ENCODE data around the gene HAL.

HAL gene

DNA sequence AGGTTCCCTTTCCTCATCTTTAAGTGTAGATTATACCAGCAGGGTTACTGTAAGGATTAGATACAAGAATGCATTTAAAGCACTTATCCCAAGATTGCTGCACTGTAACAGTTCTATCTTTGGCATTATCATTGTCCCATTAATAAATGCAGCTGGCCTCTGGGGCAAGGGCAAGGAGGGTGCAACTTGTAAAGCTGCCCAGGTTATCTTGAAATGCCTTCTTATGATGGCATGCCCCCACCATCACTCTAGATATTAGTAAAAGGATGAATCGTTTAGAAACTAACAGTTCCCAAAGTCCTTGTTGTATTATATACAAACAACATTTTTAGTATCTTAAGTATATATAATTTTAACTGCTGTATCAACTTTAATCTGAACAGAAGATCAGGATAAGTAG lies 32.4 kb upstream of the HAL start:
- H3K4me1 Mint-ChIP-seq = peaks cover 28% of the 10 kb centered on the region
- peaks cover 16% of the 10 kb centered on the region for H3K36me3 Mint-ChIP-seq (ENCODE audit: low read depth)
- ATAC-seq = no peak
- no peak for DNase-seq
- H3K27ac Mint-ChIP-seq = no peak overlapping the region
- H3K4me3 Mint-ChIP-seq = no peak overlapping the region
- no peaks in the 10 kb centered on the region for H3K9me3 Mint-ChIP-seq
- no peaks in the 10 kb centered on the region for H3K27me3 Mint-ChIP-seq

DNA sequence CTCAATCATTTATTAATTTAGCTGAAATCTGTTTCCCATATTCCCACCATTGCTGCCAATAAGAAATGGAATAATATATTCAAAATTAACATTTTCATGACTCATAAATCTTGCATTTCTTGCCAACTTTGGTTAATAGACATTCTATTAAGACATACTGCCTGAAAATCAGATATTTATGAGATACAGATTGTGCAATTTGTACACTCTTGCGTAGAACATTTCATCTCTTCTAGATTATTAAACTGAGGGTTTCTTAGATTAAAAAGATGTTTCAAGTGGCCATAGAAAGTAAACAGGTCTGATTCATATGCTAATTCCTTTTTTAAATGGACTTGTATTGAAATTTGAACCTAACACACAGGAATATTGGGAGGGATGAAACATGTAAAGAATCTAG lies 30.2 kb upstream of the HAL start:
- H3K36me3 Mint-ChIP-seq (ENCODE audit: low read depth) = peaks cover 28% of the 10 kb centered on the region
- H3K4me1 Mint-ChIP-seq = peaks cover 20% of the 10 kb centered on the region
- H3K4me3 Mint-ChIP-seq = no peak overlapping the region
- ATAC-seq (no peak), DNase-seq (no peak)
- H3K9me3 Mint-ChIP-seq = no peaks in the 10 kb centered on the region
- no peaks in the 10 kb centered on the region for H3K27me3 Mint-ChIP-seq
- H3K27ac Mint-ChIP-seq = no peak overlapping the region

DNA sequence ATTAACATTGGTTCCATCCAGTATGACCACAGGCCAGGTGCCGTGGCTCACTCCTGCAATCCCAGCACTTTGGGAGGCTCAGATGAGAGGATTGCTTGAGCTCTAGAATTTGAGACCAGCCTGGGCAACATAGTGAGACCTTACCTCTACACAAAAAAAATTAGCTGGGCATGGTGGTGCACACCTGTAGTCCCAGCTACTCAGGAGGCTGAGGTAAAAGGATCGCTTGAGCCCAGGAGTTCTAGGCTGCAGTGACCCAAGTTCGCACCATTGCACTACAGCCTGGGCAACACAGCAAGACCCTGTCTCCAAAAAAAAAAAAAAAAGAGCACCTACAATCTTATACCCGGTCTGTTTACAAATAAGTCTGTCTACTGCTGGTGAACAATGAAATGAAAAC lies 29.4 kb upstream of the HAL start:
- Mint-ChIP-seq H3K4me1 (peaks cover 19% of the 10 kb centered on the region), H3K27me3 (no peaks in the 10 kb centered on the region), H3K9me3 (no peaks in the 10 kb centered on the region), H3K27ac (no peak overlapping the region), H3K36me3 (ENCODE audit: low read depth) (peaks cover 32% of the 10 kb centered on the region), H3K4me3 (no peak overlapping the region)
- ATAC-seq (no peak), DNase-seq (no peak)

DNA sequence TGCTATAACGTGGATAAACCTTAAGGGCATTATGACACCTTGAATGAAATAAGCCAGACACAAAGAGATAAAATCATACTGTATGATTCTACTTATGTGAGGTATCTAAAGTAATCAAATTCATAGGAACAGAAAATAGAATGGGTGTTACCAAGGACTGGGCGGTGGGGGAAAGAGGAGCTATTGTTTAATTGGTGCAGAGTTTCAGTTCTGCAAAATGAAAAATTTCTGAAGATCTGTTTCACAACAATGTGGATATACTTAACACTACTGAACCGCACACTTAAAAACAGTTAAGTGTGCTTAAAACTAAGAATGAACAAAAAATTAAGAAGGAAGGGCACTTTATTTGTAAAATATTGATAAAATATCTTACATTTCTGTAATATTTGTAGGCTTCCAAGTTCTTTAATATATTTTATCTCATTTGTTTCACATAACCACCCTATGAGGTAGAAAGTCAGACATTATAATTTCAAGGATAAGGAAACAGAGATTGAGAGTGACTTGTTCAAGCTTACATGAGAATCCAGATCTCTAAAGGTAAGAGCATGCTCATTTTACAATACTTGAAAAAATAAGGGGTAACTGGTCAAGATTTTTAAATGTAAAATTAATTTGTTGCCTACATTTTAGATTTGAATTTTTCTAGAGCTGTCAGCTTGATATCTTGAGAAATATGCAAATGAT lies 24.3 kb upstream of the HAL start:
- Mint-ChIP-seq H3K9me3 (no peaks in the 10 kb centered on the region), H3K27me3 (no peaks in the 10 kb centered on the region), H3K36me3 (ENCODE audit: low read depth) (peaks cover 42% of the 10 kb centered on the region), H3K4me1 (peaks cover 8% of the 10 kb centered on the region), H3K4me3 (no peak overlapping the region), H3K27ac (no peak overlapping the region)
- ATAC-seq (no peak), DNase-seq (no peak)

DNA sequence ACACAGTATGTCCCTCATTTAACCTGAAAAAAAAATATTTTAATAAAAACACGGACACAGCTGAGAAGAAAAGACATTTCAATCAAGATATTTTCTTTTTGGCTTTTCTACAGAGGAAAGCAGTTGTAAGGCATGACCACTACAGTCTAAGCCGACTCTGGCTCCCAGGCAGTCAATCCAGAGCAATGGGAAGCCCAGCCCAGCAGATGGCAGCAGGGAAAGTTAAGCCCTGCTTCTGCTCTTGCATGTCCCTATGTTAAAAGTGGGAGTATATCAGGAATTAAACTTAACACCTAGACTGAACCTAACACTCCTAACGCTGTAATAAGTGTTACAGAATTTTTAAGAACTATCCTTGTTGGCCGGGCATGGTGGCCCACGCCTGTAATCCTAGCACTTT lies 19.5 kb upstream of the HAL start:
- ATAC-seq = no peak
- Mint-ChIP-seq H3K4me3 (no peak overlapping the region), H3K36me3 (ENCODE audit: low read depth) (peaks cover 44% of the 10 kb centered on the region)

DNA sequence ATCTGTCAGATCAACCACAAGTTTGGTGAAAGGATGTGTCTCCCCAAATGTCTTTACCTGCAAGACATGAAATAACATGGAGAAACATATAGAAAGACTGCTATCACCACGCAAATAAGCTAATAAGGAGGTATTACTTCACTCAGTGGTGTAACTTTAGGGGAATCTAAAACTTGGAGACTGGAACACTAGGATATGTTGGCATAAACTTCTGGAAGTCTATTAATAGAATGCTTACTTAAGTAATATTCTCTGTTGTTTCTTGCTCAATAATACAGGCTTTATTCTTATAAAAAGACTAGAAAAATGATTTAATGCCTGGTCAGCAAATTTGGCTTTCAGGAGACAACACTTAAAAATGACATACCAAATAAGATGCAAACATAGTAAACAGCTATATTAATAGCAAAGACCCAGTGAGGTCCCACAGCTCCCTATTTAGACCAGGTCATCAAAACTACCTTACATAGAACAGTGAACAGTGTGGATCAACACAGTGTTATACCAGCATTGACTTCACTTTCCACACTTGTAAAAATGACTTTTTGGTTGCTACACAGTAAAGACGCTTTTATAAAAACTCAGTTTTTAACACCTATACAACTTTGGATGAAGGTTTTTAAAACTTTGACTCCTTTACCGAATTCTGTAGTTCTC lies 18.9 kb upstream of the HAL start:
- ATAC-seq = no peak
- Mint-ChIP-seq H3K9me3 (no peaks in the 10 kb centered on the region), H3K27me3 (no peaks in the 10 kb centered on the region), H3K4me1 (no peaks in the 10 kb centered on the region), H3K27ac (no peak overlapping the region), H3K4me3 (no peak overlapping the region), H3K36me3 (ENCODE audit: low read depth) (peaks cover 46% of the 10 kb centered on the region)
- DNase-seq = no peak

More for the DNA sequence above, 19.5 kb upstream of the HAL start:
- no peaks in the 10 kb centered on the region for H3K4me1 Mint-ChIP-seq
- no peaks in the 10 kb centered on the region for H3K27me3 Mint-ChIP-seq
- no peaks in the 10 kb centered on the region for H3K9me3 Mint-ChIP-seq
- DNase-seq = no peak
- no peak overlapping the region for H3K27ac Mint-ChIP-seq

DNA sequence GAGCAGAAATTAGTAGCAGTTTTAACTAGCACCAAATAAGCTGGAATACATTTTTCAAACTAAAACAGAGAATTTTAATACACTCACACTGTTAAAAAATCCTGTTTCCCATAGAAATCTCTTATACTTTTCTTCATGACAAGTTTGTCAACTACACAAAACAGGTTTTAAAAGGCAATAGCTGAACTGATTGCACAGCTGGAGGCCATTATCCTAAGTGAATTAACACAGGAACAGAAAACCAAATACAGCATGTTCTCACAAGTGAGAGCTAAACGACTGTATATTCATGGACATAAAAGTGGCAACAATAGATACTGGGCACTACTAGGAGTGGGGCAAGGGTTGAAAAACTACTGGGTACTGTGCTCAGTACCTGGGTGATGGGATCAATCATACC lies 11.6 kb upstream of the HAL start:
- H3K4me3 Mint-ChIP-seq = no peak overlapping the region
- ATAC-seq (no peak), DNase-seq (no peak)
- H3K9me3 Mint-ChIP-seq = no peaks in the 10 kb centered on the region
- no peak overlapping the region for H3K27ac Mint-ChIP-seq
- H3K4me1 Mint-ChIP-seq = no peaks in the 10 kb centered on the region
- H3K36me3 Mint-ChIP-seq (ENCODE audit: low read depth) = peaks cover 34% of the 10 kb centered on the region
- H3K27me3 Mint-ChIP-seq = no peaks in the 10 kb centered on the region

DNA sequence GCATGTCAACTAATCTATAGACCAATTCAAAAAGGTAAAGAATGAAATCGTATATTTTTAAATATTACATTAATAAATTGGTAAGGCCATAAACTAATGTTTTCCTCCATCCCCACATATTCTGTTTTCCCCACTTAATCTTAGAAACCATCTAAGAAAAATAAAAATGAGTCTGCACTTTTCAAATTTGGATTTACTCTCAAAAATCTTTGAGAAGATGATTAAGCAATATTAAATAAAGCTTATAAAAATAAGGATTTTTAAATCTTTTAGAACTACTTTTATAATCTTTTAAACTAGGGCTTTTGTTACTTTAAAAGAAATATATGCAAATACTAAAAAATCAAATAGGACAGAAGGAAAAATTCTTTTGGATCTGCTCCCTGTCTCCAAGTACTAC lies 10.6 kb upstream of the HAL start:
- H3K4me3 Mint-ChIP-seq = no peak overlapping the region
- no peaks in the 10 kb centered on the region for H3K27me3 Mint-ChIP-seq

DNA sequence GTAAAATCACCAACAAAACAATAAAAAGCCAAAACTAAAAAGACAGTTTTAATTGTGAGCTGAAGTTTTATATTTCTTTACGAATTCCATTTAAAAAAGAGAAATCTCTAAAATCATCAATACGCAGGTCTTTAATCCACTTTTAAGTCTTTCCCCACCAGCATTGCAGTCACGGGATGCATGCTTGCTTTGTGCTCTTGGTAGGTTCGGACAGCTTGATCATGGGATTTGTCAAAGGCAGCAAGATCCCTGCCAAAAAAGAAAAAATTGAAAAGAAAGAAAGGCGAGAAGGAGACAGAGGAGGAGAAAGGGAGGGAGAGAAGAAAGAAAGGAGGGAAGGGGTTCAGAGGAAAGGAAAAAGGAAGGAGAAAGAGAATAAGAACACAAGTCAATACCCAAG lies 4.7 kb upstream of the HAL start:
- Mint-ChIP-seq H3K27ac (no peak overlapping the region), H3K27me3 (no peaks in the 10 kb centered on the region), H3K36me3 (ENCODE audit: low read depth) (peaks cover 15% of the 10 kb centered on the region), H3K4me3 (no peak overlapping the region), H3K9me3 (no peaks in the 10 kb centered on the region), H3K4me1 (peaks cover 5% of the 10 kb centered on the region)
- ATAC-seq (no peak), DNase-seq (no peak)

More for the DNA sequence above, 10.6 kb upstream of the HAL start:
- H3K4me1 Mint-ChIP-seq = no peaks in the 10 kb centered on the region
- H3K36me3 Mint-ChIP-seq (ENCODE audit: low read depth) = peaks cover 27% of the 10 kb centered on the region
- no peaks in the 10 kb centered on the region for H3K9me3 Mint-ChIP-seq
- DNase-seq (no peak), ATAC-seq (no peak)
- H3K27ac Mint-ChIP-seq = no peak overlapping the region

DNA sequence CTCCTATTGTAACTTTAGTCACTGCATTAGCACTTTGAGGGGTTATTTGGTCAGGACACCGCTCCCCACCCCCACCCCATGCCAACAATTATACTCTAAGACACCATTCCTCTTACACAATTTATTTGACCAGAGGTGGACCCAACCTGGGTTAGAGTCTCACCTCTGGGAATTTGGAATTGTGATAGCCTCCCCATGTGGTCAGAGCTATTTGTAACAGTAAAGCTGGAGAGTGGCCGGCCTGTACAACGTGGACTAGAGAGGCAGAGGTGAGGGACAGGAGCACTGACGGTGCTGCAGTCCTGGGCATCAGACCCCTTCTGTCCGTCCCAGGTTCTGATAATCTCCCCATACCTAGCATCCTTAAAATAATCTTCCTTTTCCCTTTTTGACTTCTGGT lies 3.3 kb upstream of the HAL start:
- Mint-ChIP-seq H3K27ac (no peak overlapping the region), H3K4me1 (peaks cover 5% of the 10 kb centered on the region), H3K4me3 (no peak overlapping the region), H3K27me3 (no peaks in the 10 kb centered on the region), H3K36me3 (ENCODE audit: low read depth) (peaks cover 6% of the 10 kb centered on the region), H3K9me3 (no peaks in the 10 kb centered on the region)
- no peak for DNase-seq
- no peak for ATAC-seq

DNA sequence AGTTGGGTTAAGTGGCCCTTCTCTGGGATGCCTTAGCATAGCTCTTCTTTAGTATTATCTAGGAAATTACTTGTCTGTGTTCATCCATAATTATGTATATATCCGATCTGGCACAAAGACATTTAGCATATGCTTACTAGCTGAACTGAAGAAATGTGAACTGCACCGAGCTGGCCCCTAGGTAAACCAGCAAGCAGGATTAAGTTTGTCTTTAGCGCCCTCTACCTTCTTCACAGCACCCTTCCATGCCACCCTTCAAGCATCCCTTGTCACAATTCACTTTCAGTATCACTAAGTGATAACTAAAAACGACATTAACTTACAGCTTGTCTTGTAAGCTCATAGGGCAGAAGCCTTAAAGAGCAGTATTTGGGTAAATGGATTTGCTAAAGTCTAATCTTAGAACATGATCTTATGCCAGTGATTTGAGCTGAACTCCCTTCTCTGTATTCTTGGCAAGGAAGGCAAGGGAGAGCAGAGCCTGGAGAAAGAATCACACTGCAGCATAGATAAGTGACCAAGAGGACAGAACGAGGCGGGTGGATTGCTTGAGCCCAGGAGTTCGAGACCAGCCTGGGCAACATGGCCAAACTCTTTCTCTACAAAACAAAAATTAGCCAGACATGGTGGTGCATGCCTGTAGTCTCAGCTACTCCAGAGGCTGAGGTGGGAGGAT lies 2.6 kb upstream of the HAL start:
- peak; percentile 27 for DNase-seq
- Mint-ChIP-seq H3K27ac (no peak overlapping the region), H3K27me3 (no peaks in the 10 kb centered on the region), H3K4me3 (no peak overlapping the region), H3K9me3 (no peaks in the 10 kb centered on the region), H3K4me1 (peaks cover 5% of the 10 kb centered on the region), H3K36me3 (ENCODE audit: low read depth) (peaks cover 3% of the 10 kb centered on the region)
- ATAC-seq = peak; percentile 95

DNA sequence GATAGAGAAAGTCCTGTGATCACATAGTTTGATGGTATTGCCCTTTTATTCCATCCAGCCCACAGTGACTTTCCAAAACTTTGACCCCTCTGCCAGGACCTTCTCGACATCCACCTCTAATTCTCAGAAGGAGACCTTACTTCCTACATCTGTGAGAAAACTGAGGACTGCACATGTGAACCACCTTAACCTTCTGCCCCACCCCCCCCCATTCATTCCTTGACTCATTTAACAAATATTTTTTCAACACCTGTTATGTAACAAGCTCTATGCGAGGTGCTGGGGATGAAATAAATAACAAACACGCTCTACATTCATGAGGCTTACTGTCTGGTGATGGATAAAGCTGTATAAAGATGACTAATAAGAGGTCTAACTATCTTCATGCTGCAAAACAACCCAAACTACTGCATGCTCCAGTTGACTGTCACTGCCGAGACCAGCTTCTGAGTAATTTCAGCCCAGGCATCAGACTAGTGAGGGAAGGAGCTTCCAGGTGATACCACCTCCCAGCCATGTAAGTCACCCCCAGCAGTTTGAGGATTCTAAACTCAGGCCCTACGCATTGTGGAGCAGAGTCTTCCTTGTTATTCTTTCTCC lies 1.9 kb upstream of the HAL start:
- no peak for DNase-seq
- no peak for ATAC-seq
- H3K27ac Mint-ChIP-seq = no peak overlapping the region

DNA sequence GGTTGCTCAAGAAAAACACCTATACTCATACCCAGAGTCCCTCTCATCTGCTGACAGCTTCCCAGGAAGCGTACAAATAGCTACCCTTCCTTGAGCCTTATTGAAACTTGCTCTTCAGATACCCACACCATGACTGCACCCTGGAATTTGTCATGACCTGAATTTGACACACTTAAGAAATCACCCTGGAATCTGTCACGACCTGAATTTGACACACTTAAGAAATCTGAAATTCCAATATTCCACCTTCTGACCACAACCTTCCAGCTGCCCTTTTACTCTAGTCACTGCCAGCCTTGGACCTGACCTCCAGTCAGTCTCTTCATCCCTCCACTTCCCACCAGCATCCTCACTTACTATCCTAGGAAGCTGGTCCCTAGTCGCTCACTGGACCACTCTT lies 1.1 kb upstream of the HAL start:
- ATAC-seq (no peak), DNase-seq (no peak)
- no peaks in the 10 kb centered on the region for H3K27me3 Mint-ChIP-seq
- H3K9me3 Mint-ChIP-seq = no peaks in the 10 kb centered on the region
- no peak overlapping the region for H3K27ac Mint-ChIP-seq
- H3K4me1 Mint-ChIP-seq = peaks cover 5% of the 10 kb centered on the region
- peaks cover 3% of the 10 kb centered on the region for H3K36me3 Mint-ChIP-seq (ENCODE audit: low read depth)
- no peak overlapping the region for H3K4me3 Mint-ChIP-seq

More for the DNA sequence above, 1.9 kb upstream of the HAL start:
- peaks cover 3% of the 10 kb centered on the region for H3K36me3 Mint-ChIP-seq (ENCODE audit: low read depth)
- H3K4me1 Mint-ChIP-seq = peaks cover 5% of the 10 kb centered on the region
- no peaks in the 10 kb centered on the region for H3K27me3 Mint-ChIP-seq
- H3K4me3 Mint-ChIP-seq = no peak overlapping the region
- no peaks in the 10 kb centered on the region for H3K9me3 Mint-ChIP-seq

DNA sequence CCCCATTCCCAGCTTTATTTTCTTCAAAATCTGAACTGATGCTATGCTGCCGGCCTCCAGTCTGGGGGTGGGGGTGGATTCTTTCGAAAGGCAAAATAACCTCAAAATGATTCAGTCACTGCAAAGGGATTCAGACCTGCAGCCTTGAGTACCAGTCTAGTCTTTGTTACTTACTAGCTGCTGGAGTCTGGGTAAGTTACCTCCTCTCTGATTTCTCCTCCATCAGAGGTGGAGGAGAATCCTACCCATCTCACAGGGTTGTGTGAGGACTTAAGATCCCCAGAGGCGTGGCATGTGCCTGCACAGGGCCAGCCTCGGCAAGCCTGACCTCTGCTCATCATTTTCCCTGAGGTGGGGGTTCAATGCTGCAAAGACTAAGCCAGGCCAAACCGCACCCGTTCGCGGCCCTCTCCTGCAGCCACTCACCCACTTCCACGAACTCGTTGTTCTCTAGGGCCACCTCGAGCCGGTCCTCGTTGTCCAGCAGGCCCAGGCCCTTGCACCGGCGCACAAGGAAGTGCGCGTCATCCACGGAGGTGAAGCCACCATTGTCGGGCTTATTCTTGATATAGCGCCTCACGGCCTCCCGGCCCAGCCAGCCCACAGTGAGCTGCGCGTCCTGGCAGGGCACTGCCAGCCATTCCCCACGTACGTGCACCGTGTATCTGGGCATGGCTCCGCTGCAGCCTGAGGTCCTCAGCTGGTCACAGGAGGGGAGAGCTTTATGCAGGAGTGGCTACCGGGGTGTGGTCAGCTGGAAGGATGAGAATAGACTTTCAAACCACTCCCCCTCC lies 709 bp downstream of the HAL start:
- H3K4me1 Mint-ChIP-seq = peaks cover 5% of the 10 kb centered on the region
- no peaks in the 10 kb centered on the region for H3K9me3 Mint-ChIP-seq
- H3K27ac Mint-ChIP-seq = no peak overlapping the region
- peaks cover 3% of the 10 kb centered on the region for H3K36me3 Mint-ChIP-seq (ENCODE audit: low read depth)
- H3K4me3 Mint-ChIP-seq = no peak overlapping the region
- DNase-seq = no peak
- H3K27me3 Mint-ChIP-seq = no peaks in the 10 kb centered on the region
- ATAC-seq = no peak

All from activated naive CD8-positive, alpha-beta T cell treated with anti-CD3 and anti-CD28 coated beads, Interleukin-2, amount 50 U/mL, for 24 hours (primary cell).